Measurements from ENCODE around the gene ZNF212.

The ZNF212 gene

GRCh38 chr7:149261829-149262617, 22.6 kb downstream of the ZNF212 start, which contains the start of gene ZNF783:
Gene ZNF783 (plus strand): TSS chr7:149262196. CDS start chr7:149262334, 138 bp downstream.
- ChIA-PET POLR2A (interaction anchor here (0.5 to 1.4 kb wide), 7 partner anchors 11 to 234 kb away, joined by 3 to 11 read pairs (median 3); partner anchors contain the start of gene ZNF282), CTCF (interaction anchor here (0.5 to 1.8 kb wide), 20 partner anchors 9 to 782 kb away, joined by 3 to 7 read pairs (median 4); no protein-coding TSS in a partner anchor)
- Histone ChIP-seq H3K9me3 (ENCODE audit: control insufficient read depth, insufficient read depth, low read depth, low read length) (no peaks in the 10 kb centered on the region), H3K36me3 (ENCODE audit: control insufficient read depth in 2 of 2, insufficient read depth in 1 of 2, low read length in 2 of 2) (peaks cover 0 to 23% of the 10 kb centered on the region in 2 experiments; a peak in 2 of 3 replicates), H3K27ac (ENCODE audit: extremely low read depth, low read depth, low read length) (peak within 1 kb of the TSS; percentile 73), H3K4me3 (ENCODE audit: low read depth, low read length) (peak within 1 kb of the TSS; percentile 56), H3K4me1 (ENCODE audit: control insufficient read depth, insufficient read depth, low read length) (no peaks in the 10 kb centered on the region)
- TF ChIP-seq YY1 (tag by site-specific recombination; IDR thresholded peaks at IDR 0.05) (peak; percentile 40; the same call in 1 of the 2 replicates), ZNF610 (tag by site-specific recombination; IDR thresholded peaks at IDR 0.05; ENCODE audit: borderline replicate concordance) (no peak), ZNF140 (tag by site-specific recombination; IDR thresholded peaks at IDR 0.05) (no peak), KLF16 (tag by site-specific recombination; IDR thresholded peaks at IDR 0.05) (no peak), ZSCAN23 (tag by site-specific recombination; IDR thresholded peaks at IDR 0.05) (no peak), ZNF121 (tag by site-specific recombination; IDR thresholded peaks at IDR 0.05) (no peak), ZNF391 (tag by site-specific recombination; IDR thresholded peaks at IDR 0.05; ENCODE audit: borderline replicate concordance, low read depth) (no peak), ZNF155 (tag by site-specific recombination; IDR thresholded peaks at IDR 0.05) (no peak), PRDM1 (tag by site-specific recombination; IDR thresholded peaks at IDR 0.05) (no peak; the same call in 1 of the 2 replicates), REPIN1 (tag by site-specific recombination; IDR thresholded peaks at IDR 0.05; ENCODE audit: low read depth) (no peak), ZIC2 (tag by site-specific recombination; IDR thresholded peaks at IDR 0.05) (peak; percentile 32; the same call in 1 of the 2 replicates), ZNF16 (tag by site-specific recombination; IDR thresholded peaks at IDR 0.05; ENCODE audit: low read depth) (no peak), BCL11B (tag by site-specific recombination; IDR thresholded peaks at IDR 0.05; ENCODE audit: low read depth) (no peak), CTCF (tag by site-specific recombination; IDR thresholded peaks at IDR 0.05) (0 out of 2 replicates have a peak, but pooled peaks have one; percentile 15), HOXA7 (CRISPR knock-in tag; IDR thresholded peaks at IDR 0.05; ENCODE audit: borderline replicate concordance) (0 out of 2 replicates have a peak, but pooled peaks have one; percentile 66), ZEB2 (tag by site-specific recombination; IDR thresholded peaks at IDR 0.05) (0 out of 2 replicates have a peak, but pooled peaks have one; percentile 46), ZNF558 (tag by site-specific recombination; IDR thresholded peaks at IDR 0.05) (no peak), PRDM2 (tag by site-specific recombination; IDR thresholded peaks at IDR 0.05; ENCODE audit: borderline replicate concordance) (no peak)
- TF ChIP-seq, protein P1, sequence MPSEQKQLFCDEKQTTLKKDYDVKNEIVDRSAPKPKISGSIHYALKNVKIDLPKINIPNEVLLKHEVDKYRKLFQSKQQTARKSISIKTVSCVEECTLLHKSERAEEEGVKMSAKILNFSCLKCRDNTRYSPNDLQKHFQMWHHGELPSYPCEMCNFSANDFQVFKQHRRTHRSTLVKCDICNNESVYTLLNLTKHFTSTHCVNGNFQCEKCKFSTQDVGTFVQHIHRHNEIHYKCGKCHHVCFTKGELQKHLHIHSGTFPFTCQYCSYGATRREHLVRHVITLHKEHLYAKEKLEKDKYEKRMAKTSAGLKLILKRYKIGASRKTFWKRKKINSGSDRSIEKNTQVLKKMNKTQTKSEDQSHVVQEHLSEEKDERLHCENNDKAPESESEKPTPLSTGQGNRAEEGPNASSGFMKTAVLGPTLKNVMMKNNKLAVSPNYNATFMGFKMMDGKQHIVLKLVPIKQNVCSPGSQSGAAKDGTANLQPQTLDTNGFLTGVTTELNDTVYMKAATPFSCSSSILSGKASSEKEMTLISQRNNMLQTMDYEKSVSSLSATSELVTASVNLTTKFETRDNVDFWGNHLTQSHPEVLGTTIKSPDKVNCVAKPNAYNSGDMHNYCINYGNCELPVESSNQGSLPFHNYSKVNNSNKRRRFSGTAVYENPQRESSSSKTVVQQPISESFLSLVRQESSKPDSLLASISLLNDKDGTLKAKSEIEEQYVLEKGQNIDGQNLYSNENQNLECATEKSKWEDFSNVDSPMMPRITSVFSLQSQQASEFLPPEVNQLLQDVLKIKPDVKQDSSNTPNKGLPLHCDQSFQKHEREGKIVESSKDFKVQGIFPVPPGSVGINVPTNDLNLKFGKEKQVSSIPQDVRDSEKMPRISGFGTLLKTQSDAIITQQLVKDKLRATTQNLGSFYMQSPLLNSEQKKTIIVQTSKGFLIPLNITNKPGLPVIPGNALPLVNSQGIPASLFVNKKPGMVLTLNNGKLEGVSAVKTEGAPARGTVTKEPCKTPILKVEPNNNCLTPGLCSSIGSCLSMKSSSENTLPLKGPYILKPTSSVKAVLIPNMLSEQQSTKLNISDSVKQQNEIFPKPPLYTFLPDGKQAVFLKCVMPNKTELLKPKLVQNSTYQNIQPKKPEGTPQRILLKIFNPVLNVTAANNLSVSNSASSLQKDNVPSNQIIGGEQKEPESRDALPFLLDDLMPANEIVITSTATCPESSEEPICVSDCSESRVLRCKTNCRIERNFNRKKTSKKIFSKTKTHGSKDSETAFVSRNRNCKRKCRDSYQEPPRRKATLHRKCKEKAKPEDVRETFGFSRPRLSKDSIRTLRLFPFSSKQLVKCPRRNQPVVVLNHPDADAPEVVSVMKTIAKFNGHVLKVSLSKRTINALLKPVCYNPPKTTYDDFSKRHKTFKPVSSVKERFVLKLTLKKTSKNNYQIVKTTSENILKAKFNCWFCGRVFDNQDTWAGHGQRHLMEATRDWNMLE (tag by site-specific recombination; conservative IDR thresholded peaks at IDR 0.05; ENCODE audit: low read depth): no peak
- TF ChIP-seq, protein P2, sequence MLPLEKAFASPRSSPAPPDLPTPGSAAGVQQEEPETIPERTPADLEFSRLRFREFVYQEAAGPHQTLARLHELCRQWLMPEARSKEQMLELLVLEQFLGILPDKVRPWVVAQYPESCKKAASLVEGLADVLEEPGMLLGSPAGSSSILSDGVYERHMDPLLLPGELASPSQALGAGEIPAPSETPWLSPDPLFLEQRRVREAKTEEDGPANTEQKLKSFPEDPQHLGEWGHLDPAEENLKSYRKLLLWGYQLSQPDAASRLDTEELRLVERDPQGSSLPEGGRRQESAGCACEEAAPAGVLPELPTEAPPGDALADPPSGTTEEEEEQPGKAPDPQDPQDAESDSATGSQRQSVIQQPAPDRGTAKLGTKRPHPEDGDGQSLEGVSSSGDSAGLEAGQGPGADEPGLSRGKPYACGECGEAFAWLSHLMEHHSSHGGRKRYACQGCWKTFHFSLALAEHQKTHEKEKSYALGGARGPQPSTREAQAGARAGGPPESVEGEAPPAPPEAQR (tag by site-specific recombination; IDR thresholded peaks at IDR 0.05): no peak
- TF ChIP-seq, protein P3, sequence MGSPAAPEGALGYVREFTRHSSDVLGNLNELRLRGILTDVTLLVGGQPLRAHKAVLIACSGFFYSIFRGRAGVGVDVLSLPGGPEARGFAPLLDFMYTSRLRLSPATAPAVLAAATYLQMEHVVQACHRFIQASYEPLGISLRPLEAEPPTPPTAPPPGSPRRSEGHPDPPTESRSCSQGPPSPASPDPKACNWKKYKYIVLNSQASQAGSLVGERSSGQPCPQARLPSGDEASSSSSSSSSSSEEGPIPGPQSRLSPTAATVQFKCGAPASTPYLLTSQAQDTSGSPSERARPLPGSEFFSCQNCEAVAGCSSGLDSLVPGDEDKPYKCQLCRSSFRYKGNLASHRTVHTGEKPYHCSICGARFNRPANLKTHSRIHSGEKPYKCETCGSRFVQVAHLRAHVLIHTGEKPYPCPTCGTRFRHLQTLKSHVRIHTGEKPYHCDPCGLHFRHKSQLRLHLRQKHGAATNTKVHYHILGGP (tag by site-specific recombination; IDR thresholded peaks at IDR 0.05): no peak

Measured in HEK293 (cell line).